ENCODE results near the gene HOXD10.
A peak's percentile ranks its signal among the peaks of the same experiment; 100 is the strongest.

HOXD10 gene

GRCh38 chr2:176138526-176138922 is 21.9 kb downstream of the HOXD10 start:
- Histone ChIP-seq H3K36me3 (replicated peaks; ENCODE audit: insufficient read depth, low read length) (no peaks in the 10 kb centered on the region), H3K4me3 (ENCODE audit: low read length) (no peak overlapping the region), H3K27ac (ENCODE audit: low read length) (no peak overlapping the region), H4K20me1 (ENCODE audit: insufficient read depth, low read length) (no peaks in the 10 kb centered on the region), H2AFZ (ENCODE audit: low read length) (no peak overlapping the region), H3F3A (ENCODE audit: insufficient read depth, low read length) (no peaks in the 10 kb centered on the region), H3K9ac (ENCODE audit: low read length) (no peak overlapping the region), H3K27me3 (replicated peaks; ENCODE audit: insufficient read depth, low read length) (0 out of 2 replicates have a peak, but pooled peaks cover 6% of the 10 kb centered on the region), H3K4me1 (ENCODE audit: low read length) (peaks cover 13% of the 10 kb centered on the region), H3K79me2 (ENCODE audit: low read length) (no peaks in the 10 kb centered on the region), H3K9me3 (replicated peaks; ENCODE audit: insufficient read depth, low read length) (no peaks in the 10 kb centered on the region), H3K4me2 (ENCODE audit: low read depth, low read length) (no peak overlapping the region), H3K9me2 (replicated peaks; ENCODE audit: insufficient read depth, low read length) (no peaks in the 10 kb centered on the region)
- no peak for DNase-seq
- TF ChIP-seq EZH2phosphoT487 (IDR thresholded peaks at IDR 0.05; ENCODE audit: low read length) (no peak), EZH2 (optimal IDR thresholded peaks at IDR 0.05; ENCODE audit: low read depth, low read length) (no peak)
- TF ChIP-seq, protein P1, sequence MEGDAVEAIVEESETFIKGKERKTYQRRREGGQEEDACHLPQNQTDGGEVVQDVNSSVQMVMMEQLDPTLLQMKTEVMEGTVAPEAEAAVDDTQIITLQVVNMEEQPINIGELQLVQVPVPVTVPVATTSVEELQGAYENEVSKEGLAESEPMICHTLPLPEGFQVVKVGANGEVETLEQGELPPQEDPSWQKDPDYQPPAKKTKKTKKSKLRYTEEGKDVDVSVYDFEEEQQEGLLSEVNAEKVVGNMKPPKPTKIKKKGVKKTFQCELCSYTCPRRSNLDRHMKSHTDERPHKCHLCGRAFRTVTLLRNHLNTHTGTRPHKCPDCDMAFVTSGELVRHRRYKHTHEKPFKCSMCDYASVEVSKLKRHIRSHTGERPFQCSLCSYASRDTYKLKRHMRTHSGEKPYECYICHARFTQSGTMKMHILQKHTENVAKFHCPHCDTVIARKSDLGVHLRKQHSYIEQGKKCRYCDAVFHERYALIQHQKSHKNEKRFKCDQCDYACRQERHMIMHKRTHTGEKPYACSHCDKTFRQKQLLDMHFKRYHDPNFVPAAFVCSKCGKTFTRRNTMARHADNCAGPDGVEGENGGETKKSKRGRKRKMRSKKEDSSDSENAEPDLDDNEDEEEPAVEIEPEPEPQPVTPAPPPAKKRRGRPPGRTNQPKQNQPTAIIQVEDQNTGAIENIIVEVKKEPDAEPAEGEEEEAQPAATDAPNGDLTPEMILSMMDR (IDR thresholded peaks at IDR 0.05; ENCODE audit: low read length) = no peak

DNA sequence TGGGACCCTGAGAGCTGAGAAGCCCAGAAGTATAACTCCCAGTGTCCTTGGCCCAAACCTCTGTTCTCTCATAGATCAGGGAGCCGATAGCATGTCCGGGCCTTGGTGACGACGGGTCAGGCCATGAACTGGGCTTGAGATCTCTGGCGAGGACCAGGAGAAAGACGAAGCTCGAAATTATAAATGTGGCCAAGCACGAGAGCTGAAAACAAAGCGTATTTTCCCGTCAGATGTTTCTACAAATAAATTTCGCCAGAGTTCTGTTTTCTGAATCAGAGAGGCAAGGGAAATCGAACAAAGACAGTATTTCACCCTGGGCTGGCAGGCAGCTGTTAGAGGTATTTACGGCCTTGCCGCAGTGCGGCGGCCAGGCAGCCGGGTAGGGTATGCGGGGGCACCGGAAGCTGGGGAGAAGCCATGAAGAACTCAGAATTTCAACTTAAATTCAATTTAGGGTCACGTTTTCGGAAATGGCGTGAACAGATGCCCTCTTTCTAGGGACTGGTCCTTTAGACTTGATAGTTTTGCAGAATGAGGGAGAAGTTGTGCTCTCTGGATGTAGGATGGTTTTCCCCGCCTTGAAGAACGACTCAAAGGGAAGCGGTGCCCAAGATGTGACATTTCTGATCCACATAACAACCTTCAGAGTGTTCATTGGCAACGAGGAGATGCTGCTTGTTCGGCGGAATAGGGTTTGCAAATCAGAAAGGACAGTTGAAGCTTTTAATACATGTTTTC is 22.5 kb downstream of the HOXD10 start:
- 0 out of 2 replicates have a peak, but pooled peaks cover 6% of the 10 kb centered on the region for H3K27me3 ChIP-seq (replicated peaks; ENCODE audit: insufficient read depth, low read length)
- peaks cover 13% of the 10 kb centered on the region for H3K4me1 ChIP-seq (ENCODE audit: low read length)
- DNase-seq = no peak
- H3K79me2 ChIP-seq (ENCODE audit: low read length) = no peaks in the 10 kb centered on the region
- no peaks in the 10 kb centered on the region for H3F3A ChIP-seq (ENCODE audit: insufficient read depth, low read length)
- no peak overlapping the region for H3K4me2 ChIP-seq (ENCODE audit: low read depth, low read length)
- H3K9ac ChIP-seq (ENCODE audit: low read length) = no peak overlapping the region
- no peak overlapping the region for H3K4me3 ChIP-seq (ENCODE audit: low read length)
- TF ChIP-seq EZH2 (optimal IDR thresholded peaks at IDR 0.05; ENCODE audit: low read depth, low read length) (no peak), EZH2phosphoT487 (IDR thresholded peaks at IDR 0.05; ENCODE audit: low read length) (no peak)
- TF ChIP-seq, protein P1 (IDR thresholded peaks at IDR 0.05; ENCODE audit: low read length) = no peak
- H3K9me3 ChIP-seq (replicated peaks; ENCODE audit: insufficient read depth, low read length) = no peaks in the 10 kb centered on the region
- no peaks in the 10 kb centered on the region for H3K36me3 ChIP-seq (replicated peaks; ENCODE audit: insufficient read depth, low read length)
- H3K27ac ChIP-seq (ENCODE audit: low read length) = no peak overlapping the region
- no peak overlapping the region for H2AFZ ChIP-seq (ENCODE audit: low read length)
- no peaks in the 10 kb centered on the region for H4K20me1 ChIP-seq (ENCODE audit: insufficient read depth, low read length)
- no peaks in the 10 kb centered on the region for H3K9me2 ChIP-seq (replicated peaks; ENCODE audit: insufficient read depth, low read length)

GRCh38 chr2:176139661-176140512 is 23.3 kb downstream of the HOXD10 start:
- peak overlapping the region; percentile 74 for H3K4me3 ChIP-seq (ENCODE audit: low read length)
- H2AFZ ChIP-seq (ENCODE audit: low read length) = peak overlapping the region; percentile 88
- TF ChIP-seq EZH2 (optimal IDR thresholded peaks at IDR 0.05; ENCODE audit: low read depth, low read length) (no peak), EZH2phosphoT487 (IDR thresholded peaks at IDR 0.05; ENCODE audit: low read length) (no peak)
- TF ChIP-seq, protein P1 (IDR thresholded peaks at IDR 0.05; ENCODE audit: low read length) = no peak
- no peaks in the 10 kb centered on the region for H3K9me3 ChIP-seq (replicated peaks; ENCODE audit: insufficient read depth, low read length)
- no peaks in the 10 kb centered on the region for H4K20me1 ChIP-seq (ENCODE audit: insufficient read depth, low read length)
- no peaks in the 10 kb centered on the region for H3K36me3 ChIP-seq (replicated peaks; ENCODE audit: insufficient read depth, low read length)
- no peaks in the 10 kb centered on the region for H3K79me2 ChIP-seq (ENCODE audit: low read length)
- H3F3A ChIP-seq (ENCODE audit: insufficient read depth, low read length) = no peaks in the 10 kb centered on the region
- peak overlapping the region; percentile 57 for H3K4me2 ChIP-seq (ENCODE audit: low read depth, low read length)
- peaks cover 13% of the 10 kb centered on the region for H3K4me1 ChIP-seq (ENCODE audit: low read length)
- H3K27ac ChIP-seq (ENCODE audit: low read length) = no peak overlapping the region
- H3K9me2 ChIP-seq (replicated peaks; ENCODE audit: insufficient read depth, low read length) = no peaks in the 10 kb centered on the region
- no peak for DNase-seq
- H3K9ac ChIP-seq (ENCODE audit: low read length) = peak overlapping the region; percentile 52; the same call in 1 of the 2 replicates
- 0 out of 2 replicates have a peak, but pooled peaks cover 3% of the 10 kb centered on the region for H3K27me3 ChIP-seq (replicated peaks; ENCODE audit: insufficient read depth, low read length)
